Adrenal gland (tissue), 12 donors: ENCODE data around the gene NPC1. TPM values are rescaled to one million over a fixed set of nuclear protein-coding genes. Genes with fewer than 3 reads are reported as not detected.
A peak's percentile ranks its signal among the peaks of the same experiment; 100 is the strongest.
"Not testable (repeated sequence)": the region's sequence is repeated elsewhere in the genome, so short reads cannot be mapped to it uniquely, and the experiment has no call there.

ENCODE experiments used
- DNase-seq, 7 donors: peaks; one replicate each; pipeline ENCODE4 v3.0.0-alpha.2; 2019 to 2020
- H3K27ac ChIP-seq, 5 donors: fragments of 200-600 bp; sonication (generic) in 4 of 5; 1 replicate in 3 of 5; 2 replicates in 2 of 5; pipeline versions ENCODE4 v1.5.1 to v1.8.0; 2016 to 2020; ENCODE audit warnings: mild to moderate bottlenecking in 1 of 5
- H3K27me3 ChIP-seq: fragments of 200-600 bp; 2 replicates; pipeline ENCODE4 v1.8.0; 2021
- H3K36me3 ChIP-seq, 2 donors: fragments of 200-600 bp; replicated peaks in 1 of 2; 1 replicate in 1 of 2; 2 replicates in 1 of 2; pipeline versions ENCODE4 v1.5.1 to v1.8.0; 2018 to 2022
- H3K4me1 ChIP-seq, 2 donors: fragments of 200-600 bp; replicated peaks in 1 of 2; 1 replicate in 1 of 2; 2 replicates in 1 of 2; pipeline versions ENCODE4 v1.5.1 to v1.8.0; 2018 to 2021
- H3K4me3 ChIP-seq, 4 donors: fragments of 200-600 bp; sonication (generic) in 3 of 4; one replicate each; pipeline ENCODE4 v1.5.1; 2016 to 2018
- H3K9me3 ChIP-seq, 3 donors: fragments of 200-600 bp; sonication (generic) in 1 of 3; replicated peaks in 1 of 3; 1 replicate in 2 of 3; 2 replicates in 1 of 3; pipeline versions ENCODE4 v1.5.1 to v1.8.0; 2016 to 2021
- POLR2A ChIP-seq, 2 donors: fragments of 450-650 bp; IDR thresholded peaks; one replicate each; pipeline ENCODE4 v1.6.1; 2017; ENCODE audit warnings: antibody characterized with exemption in 2 of 2, mild to moderate bottlenecking in 2 of 2, moderate library complexity in 1 of 2
- WGBS, 4 donors: extraction: QIAGEN DNeasy Blood & Tissue Kit in 2 of 4; methylation state at CpG; one replicate each; pipeline versions ENCODE4 v1.1.5 to v1.1.7; 2013 to 2017; 5-methylcytosine and 5-hydroxymethylcytosine counted together
- intact Hi-C, 2 donors: fragments of 100-400 bp; cut with DNase I; formaldehyde crosslinking; loops; one replicate each; pipeline versions ENCODE4 v1.14.1 to v1.15.0; 2022 to 2023
- polyA plus RNA-seq, 3 donors: library from polyadenylated mRNA; stranded (reverse); fragments of 200-250 nt in 2 of 3; fragments of 350-450 nt in 1 of 3; fragmentation: Illumina TruSeq in 1 of 3; extraction: RNeasy Lipid Tissue Mini Kit (QIAGEN cat#74804) in 1 of 3; gene quantifications; one replicate each; pipeline ENCODE4 v1.2.3, GENCODE V29; 2013 to 2014
- total RNA-seq, 9 donors: library from RNA; depleted of rRNA in 4 of 9; stranded (reverse); fragments of >200 nt in 4 of 9; fragments of 120-200 nt in 1 of 9; fragmentation: NEBNext Ultra II Directional in 1 of 9; extraction: Animal tissue kit (Norgen Biotek cat#: 25700) in 1 of 9; gene quantifications; one replicate each; pipeline versions ENCODE4 v1.1.0 to v1.2.4, GENCODE V29; 2013 to 2023
- TF ChIP-seq, protein P1 (sequence below), 6 experiments: fragments of 450-650 bp in 4 of 6; fragments of 200-600 bp in 2 of 6; sonication (generic) in 1 of 6; IDR thresholded peaks; 1 replicate in 5 of 6; 2 replicates in 1 of 6; pipeline versions ENCODE4 v1.5.1 to v1.8.0; 2016 to 2021; ENCODE audit warnings: antibody characterized with exemption in 6 of 6, mild to moderate bottlenecking in 2 of 6, moderate library complexity in 1 of 6
- donor health status: healthy with polysubstance abuse.
- donor health status: Bipolar disorder and iron deficiency.
- donor health status: DM: yes; HTN: yes; CAD: no.
- donor health status: DM: no; HTN: no; CAD: no.
- donor health status: DM: no; HTN: no; CAD: no.
- donor health status: DM: yes; HTN: yes; CAD: no.

The NPC1 gene
- total and polyA plus RNA-seq, 12 donors, result 38.3 to 1,631 (median 117) TPM

DNA sequence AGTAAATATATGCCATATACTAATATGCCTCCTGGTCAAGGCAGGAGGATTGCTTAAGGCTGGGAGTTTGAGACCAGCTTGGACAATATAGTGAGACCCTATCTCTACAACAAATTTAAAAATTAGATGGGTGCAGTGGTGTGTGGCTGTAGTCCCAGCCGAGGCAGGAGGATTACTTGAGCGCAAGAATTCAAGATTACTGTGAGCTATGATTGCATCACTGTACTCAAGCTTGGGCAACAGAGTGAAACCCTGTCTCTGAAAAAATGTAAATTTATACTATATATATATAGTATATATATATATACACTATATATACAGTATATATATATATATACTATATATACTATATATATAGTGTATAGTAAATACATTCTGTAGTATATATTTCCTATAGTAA is 30.0 kb upstream of the NPC1 start:
- no peak for DNase-seq
- H3K36me3 ChIP-seq, result no peaks in the 10 kb centered on the region
- no peak overlapping the region for H3K4me3 ChIP-seq
- no peak overlapping the region for H3K27ac ChIP-seq
- no peaks in the 10 kb centered on the region for H3K9me3 ChIP-seq
- peaks cover 37% of the 10 kb centered on the region in 2 donors for H3K4me1 ChIP-seq
- no peaks in the 10 kb centered on the region for H3K27me3 ChIP-seq
- intact Hi-C loops, result no loop called here
- TF ChIP-seq, protein P1, sequence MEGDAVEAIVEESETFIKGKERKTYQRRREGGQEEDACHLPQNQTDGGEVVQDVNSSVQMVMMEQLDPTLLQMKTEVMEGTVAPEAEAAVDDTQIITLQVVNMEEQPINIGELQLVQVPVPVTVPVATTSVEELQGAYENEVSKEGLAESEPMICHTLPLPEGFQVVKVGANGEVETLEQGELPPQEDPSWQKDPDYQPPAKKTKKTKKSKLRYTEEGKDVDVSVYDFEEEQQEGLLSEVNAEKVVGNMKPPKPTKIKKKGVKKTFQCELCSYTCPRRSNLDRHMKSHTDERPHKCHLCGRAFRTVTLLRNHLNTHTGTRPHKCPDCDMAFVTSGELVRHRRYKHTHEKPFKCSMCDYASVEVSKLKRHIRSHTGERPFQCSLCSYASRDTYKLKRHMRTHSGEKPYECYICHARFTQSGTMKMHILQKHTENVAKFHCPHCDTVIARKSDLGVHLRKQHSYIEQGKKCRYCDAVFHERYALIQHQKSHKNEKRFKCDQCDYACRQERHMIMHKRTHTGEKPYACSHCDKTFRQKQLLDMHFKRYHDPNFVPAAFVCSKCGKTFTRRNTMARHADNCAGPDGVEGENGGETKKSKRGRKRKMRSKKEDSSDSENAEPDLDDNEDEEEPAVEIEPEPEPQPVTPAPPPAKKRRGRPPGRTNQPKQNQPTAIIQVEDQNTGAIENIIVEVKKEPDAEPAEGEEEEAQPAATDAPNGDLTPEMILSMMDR (IDR thresholded peaks at IDR 0.05), result no peak
- TF ChIP-seq POLR2A (IDR thresholded peaks at IDR 0.05), result no peak
- 81 to 93% (median 92%) methylated on average over 2 of the region's 2 CpGs for WGBS, 4 donors

DNA sequence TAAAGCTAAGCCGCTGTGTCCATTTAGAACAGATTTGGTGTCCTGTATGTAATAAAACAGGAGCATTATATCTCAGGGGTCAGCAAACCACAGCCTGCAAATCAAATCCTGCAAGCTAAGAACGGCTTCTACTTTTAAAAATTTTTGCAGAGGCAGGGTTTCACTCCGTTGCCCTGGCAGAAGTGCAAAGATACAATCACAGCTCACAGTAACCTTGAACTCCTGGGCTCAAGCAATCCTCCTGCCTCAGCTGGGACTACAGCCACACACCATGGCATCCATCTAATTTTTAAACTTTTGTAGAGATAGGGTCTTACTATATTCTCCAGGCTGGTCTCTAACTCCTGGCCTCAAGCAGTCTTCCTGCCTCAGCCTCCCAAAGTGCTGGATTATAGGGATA is 28.6 kb upstream of the NPC1 start:
- H3K4me1 ChIP-seq, result peaks cover 37 to 38% of the 10 kb centered on the region in 2 donors
- intact Hi-C loops, result no loop called here
- H3K9me3 ChIP-seq, result no peaks in the 10 kb centered on the region
- TF ChIP-seq, protein P1 (IDR thresholded peaks at IDR 0.05), result no peak
- no peak for TF ChIP-seq POLR2A (IDR thresholded peaks at IDR 0.05)
- H3K27ac ChIP-seq, result peak overlapping the region; percentile 1 to 54 (median 48)
- H3K36me3 ChIP-seq, result no peaks in the 10 kb centered on the region
- H3K27me3 ChIP-seq, result no peaks in the 10 kb centered on the region
- DNase-seq, result peak in 6 of 7 donors; percentile 37 to 67 (median 53)
- no peak overlapping the region for H3K4me3 ChIP-seq
- 36 to 53% (median 51%) methylated on average over 3 of the region's 3 CpGs for WGBS, 4 donors

DNA sequence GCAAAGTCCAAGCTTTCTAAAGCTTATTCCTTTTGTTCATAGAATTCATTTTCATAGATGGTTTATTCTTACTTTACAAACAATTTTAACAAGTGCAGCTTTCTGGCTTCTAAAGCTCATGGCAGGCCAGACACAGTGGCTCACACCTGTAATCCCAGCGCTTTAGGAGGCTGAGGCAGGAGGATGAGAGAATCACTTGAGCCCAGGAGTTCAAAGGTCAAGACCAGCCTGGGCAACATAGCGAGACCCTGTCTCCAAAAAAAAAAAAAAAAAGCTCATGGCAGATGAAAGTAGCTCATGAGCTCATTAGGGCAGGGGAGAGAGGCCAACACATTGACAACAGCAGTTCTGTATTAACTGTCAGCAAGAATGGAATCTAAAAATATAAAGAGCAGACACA is 28.1 kb upstream of the NPC1 start:
- no peak for TF ChIP-seq POLR2A (IDR thresholded peaks at IDR 0.05)
- TF ChIP-seq, protein P1 (IDR thresholded peaks at IDR 0.05), result no peak
- Histone ChIP-seq H3K27ac (peak overlapping the region; percentile 1 to 54 (median 48)), H3K4me3 (no peak overlapping the region), H3K4me1 (peaks cover 37 to 43% of the 10 kb centered on the region in 2 donors), H3K9me3 (no peaks in the 10 kb centered on the region), H3K27me3 (no peaks in the 10 kb centered on the region), H3K36me3 (no peaks in the 10 kb centered on the region)
- intact Hi-C loops, result no loop called here
- 68 to 76% (median 71%) methylated on average over 2 of the region's 2 CpGs for WGBS, 4 donors
- peak in 1 of 7 donors; percentile 23 for DNase-seq

DNA sequence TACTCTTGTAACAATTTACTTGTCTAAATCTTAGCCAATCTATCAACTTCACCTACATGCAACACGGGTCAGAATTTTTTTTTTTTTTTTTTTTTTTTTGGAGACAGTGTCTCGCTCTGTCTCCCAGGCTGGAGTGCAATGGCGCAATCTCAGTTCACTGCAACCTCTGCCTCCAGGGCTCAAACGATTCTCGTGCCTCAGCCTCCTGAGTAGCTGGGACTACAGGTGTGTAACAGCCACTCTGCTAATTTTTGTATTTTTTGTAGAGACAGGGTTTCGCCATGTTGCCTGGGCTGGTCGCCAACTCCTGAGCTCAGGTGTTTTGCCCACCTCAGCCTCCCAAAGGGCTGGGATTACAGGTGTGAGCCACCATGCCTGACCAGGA is 26.8 kb upstream of the NPC1 start:
- Histone ChIP-seq H3K27ac (peak overlapping the region in 3 of 5 donors; percentile 56 to 82 (median 71)), H3K4me1 (peaks cover 33 to 37% of the 10 kb centered on the region in 2 donors)
- H3K36me3 ChIP-seq, intact Hi-C loops, H3K27me3 ChIP-seq, H3K9me3 ChIP-seq, H3K4me3 ChIP-seq: not testable (repeated sequence)
- peak in 2 of 7 donors; percentile 26 to 48 for DNase-seq
- 79 to 88% (median 84%) methylated on average over 7 of the region's 7 CpGs for WGBS, 4 donors

DNA sequence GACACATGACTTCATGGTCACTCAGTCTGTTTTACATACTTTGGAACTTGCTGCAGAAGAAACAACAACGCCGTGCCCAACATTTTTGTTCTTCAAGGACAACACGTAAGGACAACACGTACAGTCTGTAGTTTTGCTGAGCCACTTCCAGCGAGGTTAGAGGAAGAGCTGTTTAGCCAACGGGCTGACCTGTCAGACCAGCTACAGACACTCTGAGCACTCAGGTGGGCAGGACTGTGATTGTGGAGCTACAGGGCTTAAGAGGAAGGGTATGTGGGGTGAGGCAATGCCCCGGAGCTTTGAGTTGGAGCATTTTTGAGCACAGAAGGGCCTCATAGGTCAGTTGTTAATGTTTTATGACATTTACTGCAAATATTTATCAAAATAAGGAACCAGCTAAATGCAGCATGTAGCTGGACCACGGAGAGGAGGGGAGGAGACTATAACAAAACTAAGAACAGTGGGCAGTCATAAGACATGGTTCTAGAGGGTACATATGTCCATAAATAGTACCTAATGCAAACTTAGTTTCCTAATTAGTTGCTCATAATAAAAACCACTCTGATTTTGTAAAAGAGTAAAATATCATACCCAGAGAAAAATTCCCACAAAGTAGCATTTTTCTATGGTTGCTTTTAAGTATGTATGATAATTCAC is 26.3 kb upstream of the NPC1 start:
- intact Hi-C loops, result no loop called here
- 36 to 44% (median 39%) methylated on average over 8 of the region's 8 CpGs for WGBS, 4 donors
- TF ChIP-seq, protein P1 (IDR thresholded peaks at IDR 0.05), result no peak
- TF ChIP-seq POLR2A (IDR thresholded peaks at IDR 0.05), result peak in 1 of 2 donors; percentile 40

More for the DNA sequence above, 26.3 kb upstream of the NPC1 start:
- Histone ChIP-seq H3K4me1 (peaks cover 33 to 37% of the 10 kb centered on the region in 2 donors), H3K4me3 (no peak overlapping the region), H3K27ac (peak overlapping the region; percentile 56 to 82 (median 75)), H3K27me3 (no peaks in the 10 kb centered on the region), H3K9me3 (no peaks in the 10 kb centered on the region), H3K36me3 (no peaks in the 10 kb centered on the region)
- peak in 6 of 7 donors; percentile 37 to 80 (median 67) for DNase-seq
